Measurements from ENCODE around the gene KY.

DNA sequence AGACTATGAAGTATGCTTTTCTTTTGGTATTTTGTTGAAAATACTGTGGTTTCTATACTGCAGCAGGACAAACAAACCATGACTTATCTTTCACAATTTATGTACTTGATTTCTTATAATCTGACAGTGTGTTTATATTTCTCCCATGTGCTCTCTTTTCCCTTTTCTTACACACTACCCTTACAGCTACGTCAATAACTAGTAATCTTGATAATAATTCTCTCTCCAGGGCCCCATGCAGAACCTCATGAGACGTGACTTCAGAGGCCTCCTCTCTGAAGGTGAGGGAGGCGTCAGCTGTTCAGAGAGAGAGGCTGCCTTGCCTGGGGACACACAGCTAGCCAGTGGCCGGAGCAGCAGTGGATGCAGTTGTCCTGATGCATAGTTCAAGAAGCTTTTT lies 35.9 kb downstream of the KY start:
- TF ChIP-seq, protein P1, sequence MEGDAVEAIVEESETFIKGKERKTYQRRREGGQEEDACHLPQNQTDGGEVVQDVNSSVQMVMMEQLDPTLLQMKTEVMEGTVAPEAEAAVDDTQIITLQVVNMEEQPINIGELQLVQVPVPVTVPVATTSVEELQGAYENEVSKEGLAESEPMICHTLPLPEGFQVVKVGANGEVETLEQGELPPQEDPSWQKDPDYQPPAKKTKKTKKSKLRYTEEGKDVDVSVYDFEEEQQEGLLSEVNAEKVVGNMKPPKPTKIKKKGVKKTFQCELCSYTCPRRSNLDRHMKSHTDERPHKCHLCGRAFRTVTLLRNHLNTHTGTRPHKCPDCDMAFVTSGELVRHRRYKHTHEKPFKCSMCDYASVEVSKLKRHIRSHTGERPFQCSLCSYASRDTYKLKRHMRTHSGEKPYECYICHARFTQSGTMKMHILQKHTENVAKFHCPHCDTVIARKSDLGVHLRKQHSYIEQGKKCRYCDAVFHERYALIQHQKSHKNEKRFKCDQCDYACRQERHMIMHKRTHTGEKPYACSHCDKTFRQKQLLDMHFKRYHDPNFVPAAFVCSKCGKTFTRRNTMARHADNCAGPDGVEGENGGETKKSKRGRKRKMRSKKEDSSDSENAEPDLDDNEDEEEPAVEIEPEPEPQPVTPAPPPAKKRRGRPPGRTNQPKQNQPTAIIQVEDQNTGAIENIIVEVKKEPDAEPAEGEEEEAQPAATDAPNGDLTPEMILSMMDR (IDR thresholded peaks at IDR 0.05) = no peak
- no peak for TF ChIP-seq POLR2A (IDR thresholded peaks at IDR 0.05)
- TF ChIP-seq EP300 (IDR thresholded peaks at IDR 0.05) = no peak

Data from tibial nerve (tissue), 4 donors.